Measurements from ENCODE around the gene MAPT. TPM values are rescaled to one million over a fixed set of nuclear protein-coding genes. Genes with fewer than 3 reads are reported as not detected.
A peak's percentile ranks its signal among the peaks of the same experiment; 100 is the strongest.
"Not testable (repeated sequence)": the region's sequence is repeated elsewhere in the genome, so short reads cannot be mapped to it uniquely, and the experiment has no call there.

Gene MAPT
- total RNA-seq, 6 donors from 2014 or later, result 2.1 to 3.7 (median 2.8) TPM

- 83 to 84% methylated on average over 10 of the region's 10 CpGs for WGBS, 2 donors
- TF ChIP-seq POLR2A (IDR thresholded peaks at IDR 0.05), result no peak
- TF ChIP-seq CTCF (IDR thresholded peaks at IDR 0.05), result no peak
- no peak for TF ChIP-seq POLR2AphosphoS5 (IDR thresholded peaks at IDR 0.05)
- no peak for TF ChIP-seq EP300 (IDR thresholded peaks at IDR 0.05)
Measured at GRCh38 chr17:45955326-45955725, 61.0 kb downstream of the MAPT start.

GRCh38 chr17:45956090-45956489, 61.7 kb downstream of the MAPT start:
- Histone ChIP-seq H3K36me3 (no peaks in the 10 kb centered on the region), H3K4me1 (no peaks in the 10 kb centered on the region), H3K4me3 (no peak overlapping the region), H3K27me3 (no peaks in the 10 kb centered on the region), H3K27ac (no peak overlapping the region), H3K9me3 (no peaks in the 10 kb centered on the region)
- ATAC-seq (ENCODE audit: low FRiP score in 2 of 2), result no peak
- WGBS, 2 donors, result 90% methylated on average over 3 of the region's 3 CpGs; no CpG with 5 or more reads in 1 of the 2 donors
- no peak for TF ChIP-seq EP300 (IDR thresholded peaks at IDR 0.05)
- no peak for DNase-seq

More at GRCh38 chr17:45955326-45955725, 61.0 kb downstream of the MAPT start:
- DNase-seq (no peak), ATAC-seq (ENCODE audit: low FRiP score in 2 of 2) (peak in 1 of 2 donors; percentile 9)
- H3K9me3 ChIP-seq, result no peaks in the 10 kb centered on the region
- H3K27ac ChIP-seq, result no peak overlapping the region
- H3K4me1 ChIP-seq, result no peaks in the 10 kb centered on the region
- H3K27me3 ChIP-seq, result no peaks in the 10 kb centered on the region
- no peaks in the 10 kb centered on the region for H3K36me3 ChIP-seq
- H3K4me3 ChIP-seq, result no peak overlapping the region

DNA sequence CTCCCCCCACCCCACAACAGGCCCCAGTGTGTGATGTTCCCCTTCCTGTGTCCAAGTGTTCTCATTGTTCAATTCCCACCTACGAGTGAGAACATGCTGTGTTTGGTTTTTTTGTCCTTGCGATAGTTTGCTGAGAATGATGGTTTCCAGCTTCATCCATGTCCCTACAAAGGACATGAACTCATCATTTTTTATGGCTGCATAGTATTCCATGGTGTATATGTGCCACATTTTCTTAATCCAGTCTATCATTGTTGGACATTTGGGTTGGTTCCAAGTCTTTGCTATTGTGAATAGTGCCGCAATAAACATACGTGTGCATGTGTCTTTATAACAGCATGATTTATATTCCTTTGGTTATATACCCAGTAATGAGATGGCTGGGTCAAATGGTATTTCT, 62.4 kb downstream of the MAPT start:
- H3K4me1 ChIP-seq; H3K9me3 ChIP-seq; H3K4me3 ChIP-seq; ATAC-seq (ENCODE audit: low FRiP score in 2 of 2); H3K36me3 ChIP-seq; H3K27me3 ChIP-seq; H3K27ac ChIP-seq; DNase-seq: not testable (repeated sequence)
- WGBS, 2 donors, result 92% methylated on average over 2 to 4 of the region's 4 CpGs

GRCh38 chr17:45958307-45958706, 64.0 kb downstream of the MAPT start:
- H3K27me3 ChIP-seq, result no peaks in the 10 kb centered on the region

GRCh38 chr17:45958994-45959665, 64.8 kb downstream of the MAPT start:
- Histone ChIP-seq H3K27me3 (no peaks in the 10 kb centered on the region), H3K4me1 (no peaks in the 10 kb centered on the region), H3K27ac (no peak overlapping the region), H3K9me3 (no peaks in the 10 kb centered on the region), H3K36me3 (no peaks in the 10 kb centered on the region), H3K4me3 (no peak overlapping the region)
- ATAC-seq (ENCODE audit: low FRiP score in 2 of 2), result no peak
- WGBS, 2 donors, result 77 to 79% methylated on average over 9 of the region's 9 CpGs
- TF ChIP-seq POLR2A (IDR thresholded peaks at IDR 0.05) (no peak), CTCF (IDR thresholded peaks at IDR 0.05) (no peak), POLR2AphosphoS5 (IDR thresholded peaks at IDR 0.05) (no peak), EP300 (IDR thresholded peaks at IDR 0.05) (no peak)
- no peak for DNase-seq

More at GRCh38 chr17:45958307-45958706, 64.0 kb downstream of the MAPT start:
- H3K9me3 ChIP-seq, result no peaks in the 10 kb centered on the region
- DNase-seq (no peak), ATAC-seq (ENCODE audit: low FRiP score in 2 of 2) (no peak)
- H3K4me1 ChIP-seq, result no peaks in the 10 kb centered on the region
- H3K36me3 ChIP-seq, result no peaks in the 10 kb centered on the region
- TF ChIP-seq EP300 (IDR thresholded peaks at IDR 0.05), result no peak
- TF ChIP-seq POLR2A (IDR thresholded peaks at IDR 0.05), result no peak
- TF ChIP-seq POLR2AphosphoS5 (IDR thresholded peaks at IDR 0.05), result no peak
- no peak for TF ChIP-seq CTCF (IDR thresholded peaks at IDR 0.05)
- H3K27ac ChIP-seq, result no peak overlapping the region
- no peak overlapping the region for H3K4me3 ChIP-seq
- WGBS, 2 donors, result 91 to 92% methylated on average over 9 of the region's 9 CpGs

GRCh38 chr17:45960311-45960710, 66.0 kb downstream of the MAPT start:
- TF ChIP-seq CTCF (IDR thresholded peaks at IDR 0.05), result no peak
- no peak for TF ChIP-seq POLR2AphosphoS5 (IDR thresholded peaks at IDR 0.05)
- TF ChIP-seq EP300 (IDR thresholded peaks at IDR 0.05), result no peak
- TF ChIP-seq POLR2A (IDR thresholded peaks at IDR 0.05), result no peak
- 79% methylated on average over 4 of the region's 4 CpGs for WGBS, 2 donors
- no peak for DNase-seq
- no peak for ATAC-seq (ENCODE audit: low FRiP score in 2 of 2)
- Histone ChIP-seq H3K27ac (no peak overlapping the region), H3K36me3 (no peaks in the 10 kb centered on the region), H3K9me3 (no peaks in the 10 kb centered on the region), H3K27me3 (no peaks in the 10 kb centered on the region), H3K4me3 (no peak overlapping the region), H3K4me1 (no peaks in the 10 kb centered on the region)
